ENCODE results near the gene S100P. TPM values are rescaled to one million over a fixed set of nuclear protein-coding genes. Genes with fewer than 3 reads are reported as not detected.
"Not testable (repeated sequence)": the region's sequence is repeated elsewhere in the genome, so short reads cannot be mapped to it uniquely, and the experiment has no call there.

Gene S100P
- total RNA-seq, 1 experiment from 2014 or later = not detected

- no peaks in the 10 kb centered on the region for H3K9me3 ChIP-seq (ENCODE audit: low read length)
- H3K27me3 ChIP-seq (ENCODE audit: low read length) = no peaks in the 10 kb centered on the region
- H3K27ac ChIP-seq (ENCODE audit: low read length) = no peak overlapping the region
- H3K79me2 ChIP-seq (ENCODE audit: low read length) = peaks cover 14% of the 10 kb centered on the region
- peak overlapping the region; percentile 52 for H3K4me2 ChIP-seq (ENCODE audit: low read depth, low read length, poor library complexity, severe bottlenecking)
- no peak for DNase-seq
- no peaks in the 10 kb centered on the region for H3K36me3 ChIP-seq (ENCODE audit: insufficient read depth, low read length)
- peaks cover 27% of the 10 kb centered on the region for H3K4me1 ChIP-seq (ENCODE audit: low read length)
- no peak overlapping the region for H3K9ac ChIP-seq (ENCODE audit: low read length)
- H4K20me1 ChIP-seq (ENCODE audit: insufficient read depth, low read depth, low read length) = peaks cover 8% of the 10 kb centered on the region
- no peak overlapping the region for H2AFZ ChIP-seq (ENCODE audit: low read length)
- no peak overlapping the region for H3K4me3 ChIP-seq (ENCODE audit: low read length)
- no peaks in the 10 kb centered on the region for H3K9me2 ChIP-seq (replicated peaks; ENCODE audit: insufficient read depth, low read length)
Measured at GRCh38 chr4:6719611-6720179, 26.0 kb downstream of the S100P start.

- Histone ChIP-seq H2AFZ (ENCODE audit: low read length) (no peak overlapping the region), H3K27me3 (ENCODE audit: low read length) (no peaks in the 10 kb centered on the region), H3K79me2 (ENCODE audit: low read length) (peaks cover 14% of the 10 kb centered on the region), H3K9me3 (ENCODE audit: low read length) (no peaks in the 10 kb centered on the region), H3K36me3 (ENCODE audit: insufficient read depth, low read length) (no peaks in the 10 kb centered on the region), H3K4me2 (ENCODE audit: low read depth, low read length, poor library complexity, severe bottlenecking) (peak overlapping the region; percentile 52), H4K20me1 (ENCODE audit: insufficient read depth, low read depth, low read length) (peaks cover 8% of the 10 kb centered on the region), H3K4me1 (ENCODE audit: low read length) (peaks cover 27% of the 10 kb centered on the region), H3K9me2 (replicated peaks; ENCODE audit: insufficient read depth, low read length) (no peaks in the 10 kb centered on the region), H3K27ac (ENCODE audit: low read length) (no peak overlapping the region), H3K4me3 (ENCODE audit: low read length) (peak overlapping the region; percentile 28; the same call in 1 of the 2 replicates), H3K9ac (ENCODE audit: low read length) (0 out of 2 replicates have a peak overlapping the region, but pooled peaks have one; percentile 15)
- DNase-seq = peak; percentile 87
Measured at GRCh38 chr4:6720202-6720699, 26.6 kb downstream of the S100P start.

GRCh38 chr4:6721121-6721520 lies 27.4 kb downstream of the S100P start:
- H3K79me2 ChIP-seq (ENCODE audit: low read length) = peaks cover 14% of the 10 kb centered on the region
- H3K27ac ChIP-seq (ENCODE audit: low read length) = no peak overlapping the region
- peaks cover 22% of the 10 kb centered on the region for H3K4me1 ChIP-seq (ENCODE audit: low read length)

GRCh38 chr4:6722891-6723290 lies 29.2 kb downstream of the S100P start:
- H2AFZ ChIP-seq (ENCODE audit: low read length) = no peak overlapping the region
- no peak overlapping the region for H3K4me2 ChIP-seq (ENCODE audit: low read depth, low read length, poor library complexity, severe bottlenecking)
- H3K27me3 ChIP-seq (ENCODE audit: low read length) = no peaks in the 10 kb centered on the region
- no peak overlapping the region for H3K27ac ChIP-seq (ENCODE audit: low read length)
- no peak overlapping the region for H3K4me3 ChIP-seq (ENCODE audit: low read length)
- DNase-seq = no peak
- H3K9me3 ChIP-seq (ENCODE audit: low read length) = no peaks in the 10 kb centered on the region
- H3K79me2 ChIP-seq (ENCODE audit: low read length) = no peaks in the 10 kb centered on the region
- H3K4me1 ChIP-seq (ENCODE audit: low read length) = peaks cover 8% of the 10 kb centered on the region
- no peaks in the 10 kb centered on the region for H3K36me3 ChIP-seq (ENCODE audit: insufficient read depth, low read length)
- H3K9ac ChIP-seq (ENCODE audit: low read length) = no peak overlapping the region
- H3K9me2 ChIP-seq (replicated peaks; ENCODE audit: insufficient read depth, low read length) = no peaks in the 10 kb centered on the region
- peaks cover 8% of the 10 kb centered on the region for H4K20me1 ChIP-seq (ENCODE audit: insufficient read depth, low read depth, low read length)

More at GRCh38 chr4:6721121-6721520, 27.4 kb downstream of the S100P start:
- no peak overlapping the region for H2AFZ ChIP-seq (ENCODE audit: low read length)
- H3K9ac ChIP-seq (ENCODE audit: low read length) = no peak overlapping the region
- H3K27me3 ChIP-seq (ENCODE audit: low read length) = no peaks in the 10 kb centered on the region
- H3K4me3 ChIP-seq (ENCODE audit: low read length) = no peak overlapping the region
- no peak overlapping the region for H3K4me2 ChIP-seq (ENCODE audit: low read depth, low read length, poor library complexity, severe bottlenecking)
- H4K20me1 ChIP-seq (ENCODE audit: insufficient read depth, low read depth, low read length) = peaks cover 8% of the 10 kb centered on the region
- no peaks in the 10 kb centered on the region for H3K36me3 ChIP-seq (ENCODE audit: insufficient read depth, low read length)
- no peak for DNase-seq
- H3K9me2 ChIP-seq (replicated peaks; ENCODE audit: insufficient read depth, low read length) = no peaks in the 10 kb centered on the region
- H3K9me3 ChIP-seq (ENCODE audit: low read length) = no peaks in the 10 kb centered on the region

GRCh38 chr4:6723851-6724250 lies 30.2 kb downstream of the S100P start:
- Histone ChIP-seq H3K27ac (ENCODE audit: low read length) (no peak overlapping the region), H3K9me3 (ENCODE audit: low read length) (no peaks in the 10 kb centered on the region), H3K79me2 (ENCODE audit: low read length) (no peaks in the 10 kb centered on the region), H3K4me1 (ENCODE audit: low read length) (peaks cover 8% of the 10 kb centered on the region), H3K27me3 (ENCODE audit: low read length) (no peaks in the 10 kb centered on the region), H4K20me1 (ENCODE audit: insufficient read depth, low read depth, low read length) (peaks cover 4% of the 10 kb centered on the region; the same call in 1 of the 2 replicates), H3K9ac (ENCODE audit: low read length) (no peak overlapping the region), H3K4me3 (ENCODE audit: low read length) (no peak overlapping the region), H3K9me2 (replicated peaks; ENCODE audit: insufficient read depth, low read length) (no peaks in the 10 kb centered on the region), H2AFZ (ENCODE audit: low read length) (no peak overlapping the region), H3K36me3 (ENCODE audit: insufficient read depth, low read length) (no peaks in the 10 kb centered on the region), H3K4me2 (ENCODE audit: low read depth, low read length, poor library complexity, severe bottlenecking) (no peak overlapping the region)
- no peak for DNase-seq

- Histone ChIP-seq H3K79me2 (ENCODE audit: low read length) (no peaks in the 10 kb centered on the region), H3K27ac (ENCODE audit: low read length) (no peak overlapping the region), H3K9me3 (ENCODE audit: low read length) (no peaks in the 10 kb centered on the region), H3K36me3 (ENCODE audit: insufficient read depth, low read length) (no peaks in the 10 kb centered on the region), H2AFZ (ENCODE audit: low read length) (no peak overlapping the region), H4K20me1 (ENCODE audit: insufficient read depth, low read depth, low read length) (no peaks in the 10 kb centered on the region), H3K4me2 (ENCODE audit: low read depth, low read length, poor library complexity, severe bottlenecking) (no peak overlapping the region), H3K4me1 (ENCODE audit: low read length) (peaks cover 8% of the 10 kb centered on the region), H3K4me3 (ENCODE audit: low read length) (no peak overlapping the region), H3K27me3 (ENCODE audit: low read length) (no peaks in the 10 kb centered on the region), H3K9me2 (replicated peaks; ENCODE audit: insufficient read depth, low read length) (no peaks in the 10 kb centered on the region), H3K9ac (ENCODE audit: low read length) (no peak overlapping the region)
- no peak for DNase-seq
Measured at GRCh38 chr4:6724421-6725111, 30.9 kb downstream of the S100P start.

- H3K27me3 ChIP-seq (ENCODE audit: low read length); H4K20me1 ChIP-seq (ENCODE audit: insufficient read depth, low read depth, low read length); H3K4me3 ChIP-seq (ENCODE audit: low read length); H3K9ac ChIP-seq (ENCODE audit: low read length); H3K79me2 ChIP-seq (ENCODE audit: low read length); H3K36me3 ChIP-seq (ENCODE audit: insufficient read depth, low read length); H3K27ac ChIP-seq (ENCODE audit: low read length); H3K4me2 ChIP-seq (ENCODE audit: low read depth, low read length, poor library complexity, severe bottlenecking); H3K9me3 ChIP-seq (ENCODE audit: low read length); DNase-seq; H3K9me2 ChIP-seq (replicated peaks; ENCODE audit: insufficient read depth, low read length); H2AFZ ChIP-seq (ENCODE audit: low read length); H3K4me1 ChIP-seq (ENCODE audit: low read length): not testable (repeated sequence)
Measured at GRCh38 chr4:6725427-6725961, 31.8 kb downstream of the S100P start.

- no peak overlapping the region for H3K27ac ChIP-seq (ENCODE audit: low read length)
- H3K79me2 ChIP-seq (ENCODE audit: low read length) = no peaks in the 10 kb centered on the region
- no peaks in the 10 kb centered on the region for H3K9me2 ChIP-seq (replicated peaks; ENCODE audit: insufficient read depth, low read length)
- no peak overlapping the region for H3K4me2 ChIP-seq (ENCODE audit: low read depth, low read length, poor library complexity, severe bottlenecking)
- no peaks in the 10 kb centered on the region for H3K27me3 ChIP-seq (ENCODE audit: low read length)
- H3K36me3 ChIP-seq (ENCODE audit: insufficient read depth, low read length) = no peaks in the 10 kb centered on the region
- H3K4me3 ChIP-seq (ENCODE audit: low read length) = no peak overlapping the region
- H3K4me1 ChIP-seq (ENCODE audit: low read length) = no peaks in the 10 kb centered on the region
- no peaks in the 10 kb centered on the region for H3K9me3 ChIP-seq (ENCODE audit: low read length)
- no peaks in the 10 kb centered on the region for H4K20me1 ChIP-seq (ENCODE audit: insufficient read depth, low read depth, low read length)
- no peak for DNase-seq
- H3K9ac ChIP-seq (ENCODE audit: low read length) = no peak overlapping the region
- H2AFZ ChIP-seq (ENCODE audit: low read length) = no peak overlapping the region
Measured at GRCh38 chr4:6727081-6727942, 33.6 kb downstream of the S100P start.
